ENCODE measurements around the gene ANKFN1. TPM values are rescaled to one million over a fixed set of nuclear protein-coding genes. Genes with fewer than 3 reads are reported as not detected.

Gene ANKFN1
- total RNA-seq, 1 experiment from 2014 or later: not detected

GRCh38 chr17:56436142-56436541 lies 282.9 kb downstream of the ANKFN1 start:
- Histone ChIP-seq H3K79me2 (ENCODE audit: insufficient read depth, low read length) (no peaks in the 10 kb centered on the region), H3K56ac (ENCODE audit: insufficient read length, low read depth, low read length) (no peak overlapping the region), H3K14ac (ENCODE audit: insufficient read depth, low read length) (no peak overlapping the region), H3K18ac (ENCODE audit: insufficient read length, low read depth, low read length) (no peak overlapping the region), H4K8ac (replicated peaks; ENCODE audit: insufficient read length, low read depth, low read length) (no peak overlapping the region), H3K4ac (ENCODE audit: low read depth, low read length) (no peak overlapping the region), H2BK120ac (ENCODE audit: low read depth, low read length, poor library complexity, severe bottlenecking) (no peak overlapping the region), H4K5ac (ENCODE audit: insufficient read length, low read depth, low read length) (no peak overlapping the region), H3K4me2 (ENCODE audit: insufficient read depth, insufficient read length, low read length) (no peak overlapping the region), H2BK12ac (ENCODE audit: insufficient read length, low read depth, low read length) (no peak overlapping the region), H2AFZ (ENCODE audit: low read length) (no peak overlapping the region), H2BK5ac (ENCODE audit: insufficient read length, low read length) (no peak overlapping the region), H4K20me1 (ENCODE audit: control insufficient read depth, insufficient read depth, insufficient read length) (no peaks in the 10 kb centered on the region), H3K23me2 (ENCODE audit: insufficient read length, low read depth, low read length, poor library complexity, severe bottlenecking) (no peaks in the 10 kb centered on the region), H3K4me1 (ENCODE audit: insufficient read depth, low read length) (no peaks in the 10 kb centered on the region; the same call in 1 of the 2 replicates), H3K23ac (ENCODE audit: insufficient read length, low read depth, low read length) (no peak overlapping the region), H3K9ac (ENCODE audit: extremely low read depth, insufficient read length, low read length) (no peak overlapping the region), H2BK15ac (ENCODE audit: low read depth, low read length) (no peak overlapping the region), H2AK5ac (ENCODE audit: insufficient read length, low read length) (no peak overlapping the region), H3K27ac (ENCODE audit: insufficient read length, low read depth, low read length) (no peak overlapping the region), H3K27me3 (ENCODE audit: insufficient read depth, low read length) (no peaks in the 10 kb centered on the region), H3K79me1 (ENCODE audit: insufficient read depth, low read depth, low read length, poor library complexity, severe bottlenecking) (no peaks in the 10 kb centered on the region), H3T11ph (ENCODE audit: low read length) (no peak overlapping the region), H2BK20ac (ENCODE audit: low read depth, low read length, poor library complexity, severe bottlenecking) (no peak overlapping the region), H3K9me3 (ENCODE audit: control insufficient read depth, low read depth, low read length) (no peaks in the 10 kb centered on the region), H4K91ac (ENCODE audit: insufficient read length, low read depth, low read length) (no peak overlapping the region)
- no peaks in the 10 kb centered on the region for H3K9me3 Mint-ChIP-seq
- WGBS (ENCODE audit: extremely low coverage, insufficient read length, low lambda C conversion rate): no CpG with 5 or more reads among the region's 4 CpGs
- no peak overlapping the region for H3K4me3 Mint-ChIP-seq
- H3K27ac Mint-ChIP-seq: no peak overlapping the region
- peaks cover 19 to 33% of the 10 kb centered on the region in 2 experiments for H3K4me1 Mint-ChIP-seq
- H3K27me3 Mint-ChIP-seq (ENCODE audit: low read depth): no peaks in the 10 kb centered on the region
- no peak for DNase-seq
- H3K36me3 Mint-ChIP-seq (ENCODE audit: insufficient read depth in 1 of 3, low read depth in 3 of 3): no peaks in the 10 kb centered on the region
- no peak for TF ChIP-seq CTCF (conservative IDR thresholded peaks at IDR 0.05)
